GM12878 (cell line): Measurements from ENCODE around the gene DPRX. TPM values are rescaled to one million over a fixed set of nuclear protein-coding genes. Genes with fewer than 3 reads are reported as not detected.

Experiments
- ATAC-seq: fragments of 200-7000 bp; cut with Tn5 transposase; 3 replicates; pipeline ENCODE4 v1.9.1; 2020; ENCODE audit warnings: mild to moderate bottlenecking, moderate library complexity
- BruUV-seq: library from RNA; stranded (reverse); fragments of 400-500 nt; replicated peaks from 2 replicates; lab custom pipeline; 2021; lab: Mats Ljungman, UMichigan
- CTCF ChIA-PET: fragments of 300-600 bp; sonication (Branson Sonifier 250); formaldehyde crosslinking; extraction: SDS; loops from one replicate; lab custom pipeline; 2021; ENCODE audit warnings: inconsistent platforms; lab: Yijun Ruan, JAX
- POLR2A ChIA-PET: fragments of 350-600 bp; formaldehyde crosslinking; extraction: SDS; loops from one replicate; lab custom pipeline; 2021; ENCODE audit warnings: inconsistent platforms; lab: Charles Lee
- RAD21 ChIA-PET: fragments of 300-600 bp; sonication (Branson Sonifier 250); formaldehyde crosslinking; loops from one replicate; lab custom pipeline; 2023; ENCODE audit warnings: antibody characterized with exemption; ENCODE audit not compliant: unreplicated experiment; lab: Charles Lee
- SMC1A ChIA-PET: fragments of 300-600 bp; sonication (Branson Sonifier 250); formaldehyde crosslinking; loops from one replicate; lab custom pipeline; 2023; ENCODE audit not compliant: unreplicated experiment, uncharacterized antibody; lab: Charles Lee
- DNase-seq: peaks from one replicate; pipeline ENCODE4 v3.0.0-alpha.2; 2011; ENCODE audit warnings: low read depth, low spot score
- FAIRE-seq: peaks from 3 replicates; lab custom pipeline; 2011; peaks lifted over from hg19 to GRCh38; lab: Jason Lieb, UNC
- H2AFZ ChIP-seq: 2 replicates; pipeline ENCODE4 v1.6.0; 2011; ENCODE audit warnings: low read depth, low read length, control low read depth; ENCODE audit not compliant: control insufficient read depth
- H3K27ac ChIP-seq: 2 replicates; pipeline ENCODE4 v1.5.1; 2011; ENCODE audit warnings: control low read depth; ENCODE audit not compliant: control insufficient read depth, insufficient read depth
- H3K27me3 ChIP-seq, 2 experiments: replicated peaks in 1 of 2; 2 replicates each; pipeline versions ENCODE4 v1.6.0 to v1.6.1; 2011; ENCODE audit warnings: low read length in 1 of 2; ENCODE audit not compliant: control insufficient read depth in 2 of 2, insufficient read depth in 2 of 2
- H3K36me3 ChIP-seq, 2 experiments: 2 replicates each; pipeline ENCODE4 v1.5.1; 2011; ENCODE audit warnings: low read length in 1 of 2; ENCODE audit not compliant: control insufficient read depth in 2 of 2, insufficient read depth in 2 of 2
- H3K4me1 ChIP-seq: 2 replicates; pipeline ENCODE4 v1.6.1; 2011; ENCODE audit warnings: mild to moderate bottlenecking, low read length, moderate library complexity, mixed read lengths; ENCODE audit not compliant: control insufficient read depth, insufficient read depth
- H3K4me2 ChIP-seq: 2 replicates; pipeline ENCODE4 v1.6.0; 2011; ENCODE audit warnings: control low read depth; ENCODE audit not compliant: control insufficient read depth, insufficient read depth
- H3K4me3 ChIP-seq: fragments of 200-600 bp; sonication (generic); 2 replicates; pipeline ENCODE4 v1.5.1; 2016
- H3K79me2 ChIP-seq: 2 replicates; pipeline ENCODE4 v1.6.0; 2011; ENCODE audit warnings: low read length; ENCODE audit not compliant: control insufficient read depth, insufficient read depth
- H3K9ac ChIP-seq: 2 replicates; pipeline ENCODE4 v1.8.0; 2011; ENCODE audit warnings: low read length, control low read depth, mixed read lengths; ENCODE audit not compliant: control insufficient read depth, insufficient read depth
- H3K9me3 ChIP-seq: replicated peaks from 3 replicates; pipeline ENCODE4 v1.5.1; 2011; ENCODE audit warnings: mild to moderate bottlenecking, low read length; ENCODE audit not compliant: control insufficient read depth, insufficient read depth
- H4K20me1 ChIP-seq: 2 replicates; pipeline ENCODE4 v1.6.0; 2011; ENCODE audit not compliant: control insufficient read depth, insufficient read depth
- BRCA1 ChIP-seq: IDR thresholded peaks from 2 replicates; pipeline ENCODE4 v1.6.1; 2011; ENCODE audit warnings: low read depth, low read length, improper control_type of control experiment
- CBX5 ChIP-seq: sonication (generic); IDR thresholded peaks from 2 replicates; pipeline ENCODE4 v1.6.1; 2016; ENCODE audit warnings: low read depth, moderate library complexity, mild to moderate bottlenecking, inconsistent platforms
- CEBPZ ChIP-seq: fragments of 150-350 bp; IDR thresholded peaks from 2 replicates; pipeline ENCODE4 v1.6.1; 2016; ENCODE audit warnings: low read depth, low read length
- CUX1 ChIP-seq: IDR thresholded peaks from 2 replicates; pipeline ENCODE4 v1.6.1; 2012; ENCODE audit warnings: improper control_type of control experiment, low read depth, low read length; ENCODE audit not compliant: insufficient replicate concordance
- DPF2 ChIP-seq: fragments of 450-650 bp; IDR thresholded peaks from 2 replicates; pipeline ENCODE4 v1.6.1; 2017; ENCODE audit warnings: mild to moderate bottlenecking
- FOXK2 ChIP-seq: fragments of 450-650 bp; IDR thresholded peaks from 2 replicates; pipeline ENCODE4 v1.6.1; 2017; ENCODE audit warnings: mild to moderate bottlenecking, moderate library complexity
- FOXM1 ChIP-seq: IDR thresholded peaks from 2 replicates; pipeline ENCODE4 v1.6.1; 2012; ENCODE audit warnings: low read depth, mild to moderate bottlenecking, inconsistent platforms, low read length, moderate library complexity
- IRF4 ChIP-seq: IDR thresholded peaks from 2 replicates; pipeline ENCODE4 v1.6.1; 2011; ENCODE audit warnings: low read depth, low read length
- MLLT1 ChIP-seq: fragments of 450-650 bp; IDR thresholded peaks from 2 replicates; pipeline ENCODE4 v1.6.1; 2016; ENCODE audit warnings: mild to moderate bottlenecking
- NFYB ChIP-seq: IDR thresholded peaks from 2 replicates; pipeline ENCODE4 v1.6.1; 2011; ENCODE audit warnings: low read depth, mild to moderate bottlenecking, low read length, improper control_type of control experiment, moderate library complexity; ENCODE audit not compliant: insufficient read depth
- NR2C1 ChIP-seq: fragments of 450-650 bp; IDR thresholded peaks from 2 replicates; pipeline ENCODE4 v1.6.1; 2017; ENCODE audit warnings: antibody characterized with exemption, mild to moderate bottlenecking, moderate library complexity
- SP1 ChIP-seq: IDR thresholded peaks from one replicate; pipeline ENCODE4 v1.6.1; 2011; ENCODE audit warnings: low read depth, low read length
- SREBF2 ChIP-seq: IDR thresholded peaks from 2 replicates; pipeline ENCODE4 v1.6.1; 2012; ENCODE audit warnings: mild to moderate bottlenecking, low read length
- STAT1 ChIP-seq: fragments of 450-650 bp; conservative IDR thresholded peaks from 2 replicates; pipeline ENCODE4 v1.6.1; 2014; ENCODE audit warnings: antibody characterized with exemption, mild to moderate bottlenecking
- TAF1 ChIP-seq: IDR thresholded peaks from 2 replicates; pipeline ENCODE4 v1.6.1; 2011; ENCODE audit warnings: mild to moderate bottlenecking, low read depth, low read length, borderline replicate concordance
- ZNF274 ChIP-seq: IDR thresholded peaks from one replicate; pipeline ENCODE4 v1.8.0; 2011; ENCODE audit not compliant: insufficient read length, insufficient read depth
- WGBS: methylation state at CpG from one replicate; pipeline ENCODE4 v1.1.6; 2016; ENCODE audit warnings: low lambda C conversion rate; ENCODE audit not compliant: insufficient replicate concordance, insufficient coverage; ENCODE audit errors: missing lambda C conversion rate; 5-methylcytosine and 5-hydroxymethylcytosine counted together
- in situ Hi-C: fragments of 300-500 bp; cut with MboI; formaldehyde crosslinking; loops from 9 replicates; pipeline ENCODE4 v1.14.3; 2018; ENCODE audit warnings: mixed read lengths
- intact Hi-C: fragments of 100-400 bp; cut with micrococcal nuclease; formaldehyde crosslinking; loops from one replicate; pipeline ENCODE4 v1.14.2; 2022; ENCODE audit not compliant: unreplicated experiment
- polyA plus RNA-seq, 11 experiments: library from polyadenylated mRNA; depleted of rRNA in 4 of 11; unstranded in 6 of 11; stranded (reverse) in 5 of 11; fragments of >200 nt; fragmentation: Nextera tagmentation in 4 of 11; fragmentation: Illumina TruSeq in 1 of 11; extraction: Ambion mirVana in 4 of 11; extraction: Trizol in 1 of 11; gene quantifications; 1 replicate in 1 of 11; 2 replicates in 10 of 11; pipeline versions ENCODE4 v1.2.1 to v1.2.3, GENCODE V29; 2011 to 2016; ENCODE audit warnings: inconsistent platforms in 2 of 11, missing spikeins in 2 of 11, low read depth in 1 of 11
- total RNA-seq, 4 experiments: library from RNA; depleted of rRNA in 3 of 4; stranded (reverse); fragments of >200 nt in 3 of 4; fragmentation: Illumina TruSeq in 1 of 4; extraction: Trizol in 1 of 4; gene quantifications; 2 replicates each; pipeline versions ENCODE4 v1.2.1 to v1.2.3, GENCODE V29; 2013 to 2021

Gene DPRX
- total and polyA plus RNA-seq, 10 of the 15 experiments (the other 5 are each of a cell fraction or from before 2014, with no cell fraction given): not detected

GRCh38 chr19:53595510-53595867 is 36.3 kb upstream of the DPRX start:
- no peaks in the 10 kb centered on the region for H3K36me3 ChIP-seq
- DNase-seq (no peak), FAIRE-seq (no peak), ATAC-seq (no peak)
- H3K27me3 ChIP-seq: no peaks in the 10 kb centered on the region
- no peaks in the 10 kb centered on the region for H3K4me1 ChIP-seq
- H3K4me3 ChIP-seq: no peak overlapping the region
- ChIA-PET RAD21 (no interaction called here), POLR2A (no interaction called here), CTCF (no interaction called here), SMC1A (no interaction called here)
- WGBS: 87% methylated on average over 9 of the region's 9 CpGs
- no peaks in the 10 kb centered on the region for H3K79me2 ChIP-seq
- no peak overlapping the region for H2AFZ ChIP-seq
- BruUV-seq: no TSS peak
- in situ Hi-C loops: no loop called here
- no peaks in the 10 kb centered on the region; the same call in 2 of the 3 replicates for H3K9me3 ChIP-seq
- no peaks in the 10 kb centered on the region for H4K20me1 ChIP-seq
- no peak overlapping the region for H3K4me2 ChIP-seq
- H3K27ac ChIP-seq: no peak overlapping the region
- intact Hi-C loops: no loop called here
- H3K9ac ChIP-seq: no peak overlapping the region
- no peak for TF ChIP-seq CBX5
- no peak for TF ChIP-seq CUX1
- TF ChIP-seq MLLT1: no peak
- no peak for TF ChIP-seq IRF4
- no peak for TF ChIP-seq SREBF2
- no peak for TF ChIP-seq FOXM1
- TF ChIP-seq TAF1: no peak
- no peak for TF ChIP-seq NFYB
- TF ChIP-seq BRCA1: no peak
- TF ChIP-seq FOXK2: no peak
- TF ChIP-seq NR2C1: no peak
- no peak for TF ChIP-seq DPF2
- TF ChIP-seq STAT1: no peak
- no peak for TF ChIP-seq SP1
- no peak for TF ChIP-seq ZNF274
- no peak for TF ChIP-seq CEBPZ
